HT-29 (cell line): ENCODE data around the gene DMD. TPM values are rescaled to one million over a fixed set of nuclear protein-coding genes. Genes with fewer than 3 reads are reported as not detected.
A peak's percentile ranks its signal among the peaks of the same experiment; 100 is the strongest.

Experiments used
- DNase-seq: peaks from one replicate; pipeline ENCODE4 v3.0.0-alpha.2; 2015; ENCODE audit warnings: low spot score
- total RNA-seq: library from RNA; depleted of rRNA; stranded (reverse); fragments of >200 nt; shearing (Covaris generic); gene quantifications from 2 replicates; pipeline ENCODE4 v1.2.3, GENCODE V29; 2014

Gene DMD
- total RNA-seq, 1 experiment from 2014 or later = not detected

- no peak for DNase-seq
Measured at GRCh38 chrX:32289356-32289755, 922.0 kb downstream of the DMD start.

GRCh38 chrX:32281853-32282252, 929.5 kb downstream of the DMD start:
- no peak for DNase-seq

- DNase-seq = no peak
Measured at GRCh38 chrX:32280921-32281320, 930.4 kb downstream of the DMD start.

- no peak for DNase-seq
Measured at GRCh38 chrX:32280489-32280888, 930.9 kb downstream of the DMD start.

- DNase-seq = no peak
Measured at GRCh38 chrX:32276153-32276552, 935.2 kb downstream of the DMD start.

- DNase-seq = no peak
Measured at GRCh38 chrX:32269866-32270265, 941.5 kb downstream of the DMD start.

- no peak for DNase-seq
Measured at GRCh38 chrX:32268207-32268606, 943.1 kb downstream of the DMD start.

- DNase-seq = no peak
Measured at GRCh38 chrX:32267796-32268195, 943.6 kb downstream of the DMD start.

GRCh38 chrX:32246675-32247074, 964.7 kb downstream of the DMD start:
- DNase-seq = peak; percentile 67

GRCh38 chrX:32195611-32196010, 1015.7 kb downstream of the DMD start:
- DNase-seq = no peak

- DNase-seq = no peak
Measured at GRCh38 chrX:32191316-32191715, 1020.0 kb downstream of the DMD start.

GRCh38 chrX:32185160-32185559, 1026.2 kb downstream of the DMD start:
- no peak for DNase-seq

GRCh38 chrX:32183066-32183465, 1028.3 kb downstream of the DMD start:
- no peak for DNase-seq

GRCh38 chrX:32176510-32176909, 1034.8 kb downstream of the DMD start:
- DNase-seq = no peak

- DNase-seq = no peak
Measured at GRCh38 chrX:32170481-32170880, 1040.9 kb downstream of the DMD start.

GRCh38 chrX:32155044-32155638, 1056.2 kb downstream of the DMD start:
- no peak for DNase-seq

- no peak for DNase-seq
Measured at GRCh38 chrX:32153585-32153984, 1057.8 kb downstream of the DMD start.

- no peak for DNase-seq
Measured at GRCh38 chrX:32150141-32150540, 1061.2 kb downstream of the DMD start.

- no peak for DNase-seq
Measured at GRCh38 chrX:32141841-32142240, 1069.5 kb downstream of the DMD start.

GRCh38 chrX:32139476-32139875, 1071.9 kb downstream of the DMD start:
- DNase-seq = no peak

GRCh38 chrX:32137525-32137924, 1073.8 kb downstream of the DMD start:
- DNase-seq = peak; percentile 16

GRCh38 chrX:32126997-32127396, 1084.4 kb downstream of the DMD start:
- no peak for DNase-seq

- DNase-seq = no peak
Measured at GRCh38 chrX:32118832-32119231, 1092.5 kb downstream of the DMD start.

- DNase-seq = no peak
Measured at GRCh38 chrX:32116047-32116446, 1095.3 kb downstream of the DMD start.
